Measurements from ENCODE around the gene RABGAP1L.
"Not testable (repeated sequence)": the region's sequence is repeated elsewhere in the genome, so short reads cannot be mapped to it uniquely, and the experiment has no call there.

RABGAP1L gene

DNA sequence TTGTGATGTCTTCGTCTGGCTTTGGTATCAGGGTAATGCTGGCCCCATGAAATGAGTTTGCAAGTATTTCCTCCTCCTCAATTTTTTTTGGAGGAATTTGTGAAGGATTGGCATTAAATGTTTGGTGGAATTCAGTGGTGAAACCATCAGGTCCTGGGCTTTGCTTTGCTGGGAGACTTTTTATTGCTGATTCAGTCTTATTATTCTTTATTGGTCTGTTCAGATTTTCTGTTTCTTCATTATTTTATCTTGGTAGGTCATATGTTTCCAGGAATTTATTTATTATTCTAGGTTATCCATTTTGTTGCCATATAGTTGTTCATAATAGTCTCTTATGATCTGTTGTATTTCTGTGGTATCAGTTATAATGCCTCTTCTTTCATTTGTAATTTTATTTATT lies 126.7 kb downstream of the RABGAP1L start:
- no peak for DNase-seq (ENCODE audit: low read depth in 1 of 2, low spot score in 1 of 2)

DNA sequence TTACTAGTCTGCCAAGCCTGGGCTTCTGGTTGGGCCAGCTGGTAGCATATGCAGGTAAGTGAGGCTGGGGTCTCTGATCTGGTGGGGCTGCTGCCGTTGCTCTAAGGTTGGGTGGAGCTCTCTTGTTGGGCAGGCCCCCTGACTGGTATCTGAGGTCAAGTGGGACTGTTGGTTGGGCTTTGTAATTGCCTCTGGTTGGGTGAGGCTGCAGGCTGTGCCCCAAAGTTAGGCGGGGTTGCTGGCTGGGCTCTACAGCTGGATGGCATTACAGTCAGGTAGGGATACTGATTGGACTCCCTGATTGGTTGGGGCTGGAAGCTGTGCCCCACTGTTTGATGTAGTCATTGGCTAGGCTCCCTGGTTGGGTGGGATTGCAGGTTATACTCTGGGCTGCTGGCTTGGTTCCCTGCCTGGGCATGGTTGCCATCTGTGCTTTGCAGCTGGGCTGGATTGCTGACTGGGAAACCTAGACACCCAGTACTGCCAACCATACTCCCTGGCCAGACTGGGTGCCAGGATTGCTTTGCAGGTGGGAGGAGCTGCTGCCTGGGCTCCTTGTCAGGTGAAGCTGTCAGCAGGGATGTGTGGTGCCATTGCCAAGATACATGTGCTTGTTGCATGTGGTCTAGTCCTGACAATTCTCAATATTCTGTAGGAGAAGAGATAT lies 130.5 kb downstream of the RABGAP1L start:
- no peak for DNase-seq (ENCODE audit: low read depth in 1 of 2, low spot score in 1 of 2)

DNA sequence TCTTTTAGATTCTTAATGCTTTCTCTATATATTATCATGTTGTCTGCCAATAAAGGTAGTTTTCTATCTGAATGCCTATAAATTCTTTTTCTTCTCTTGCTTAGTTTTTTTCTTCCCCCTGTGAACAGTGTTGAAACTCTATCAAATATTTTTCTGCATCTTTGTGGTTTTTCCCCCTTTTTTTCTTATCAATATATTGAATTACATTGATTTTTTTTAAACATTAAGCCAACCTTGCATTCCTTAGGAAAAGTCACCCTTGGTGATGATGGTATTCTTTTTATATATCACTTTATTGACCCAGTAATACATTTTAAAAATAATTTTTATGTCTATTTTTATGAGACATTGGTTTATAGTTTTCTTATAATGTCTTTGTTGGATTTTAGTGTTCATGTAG lies 131.7 kb downstream of the RABGAP1L start:
- no peak for DNase-seq (ENCODE audit: low read depth in 1 of 2, low spot score in 1 of 2)

DNA sequence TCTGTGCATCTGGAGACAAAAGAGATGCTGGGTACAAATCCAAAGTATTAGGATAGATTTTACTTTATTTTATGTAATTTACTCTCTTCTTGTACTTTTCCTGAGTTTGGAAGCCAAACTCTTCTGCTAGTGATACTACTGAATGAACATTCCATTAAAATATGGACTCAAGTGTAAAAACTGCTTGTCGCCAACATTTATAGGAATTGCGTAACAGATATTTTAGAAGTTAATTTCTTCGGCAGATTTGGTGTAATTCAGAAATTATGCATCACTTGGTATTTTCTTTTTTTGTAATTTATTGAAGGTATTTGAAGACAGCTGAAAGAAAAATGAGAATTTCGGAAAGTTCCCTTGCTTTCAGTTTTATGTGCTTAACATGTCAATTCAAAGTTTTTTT lies 137.0 kb downstream of the RABGAP1L start:
- DNase-seq (ENCODE audit: low read depth in 1 of 2, low spot score in 1 of 2), result no peak

DNA sequence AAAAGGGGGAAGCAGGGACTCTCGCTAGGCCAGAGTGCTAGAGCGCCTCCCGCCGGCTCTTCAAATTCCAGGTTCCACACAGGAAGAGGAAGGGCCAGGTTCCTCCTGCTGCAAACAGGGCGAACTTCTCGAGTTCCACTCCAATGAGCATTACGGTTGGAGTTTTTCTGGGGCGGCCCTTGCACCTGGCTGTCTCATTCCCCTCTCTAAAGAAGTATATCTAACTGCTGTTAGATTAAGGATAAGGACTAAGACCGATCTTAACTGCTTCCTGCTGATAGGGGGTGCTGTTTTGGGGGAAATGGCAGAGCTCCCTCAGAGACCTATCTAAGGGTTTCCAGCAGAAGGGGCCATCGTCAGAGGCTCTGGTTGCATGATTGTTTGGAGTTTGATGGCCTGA lies 138.0 kb downstream of the RABGAP1L start:
- DNase-seq (ENCODE audit: low read depth in 1 of 2, low spot score in 1 of 2), result no peak

DNA sequence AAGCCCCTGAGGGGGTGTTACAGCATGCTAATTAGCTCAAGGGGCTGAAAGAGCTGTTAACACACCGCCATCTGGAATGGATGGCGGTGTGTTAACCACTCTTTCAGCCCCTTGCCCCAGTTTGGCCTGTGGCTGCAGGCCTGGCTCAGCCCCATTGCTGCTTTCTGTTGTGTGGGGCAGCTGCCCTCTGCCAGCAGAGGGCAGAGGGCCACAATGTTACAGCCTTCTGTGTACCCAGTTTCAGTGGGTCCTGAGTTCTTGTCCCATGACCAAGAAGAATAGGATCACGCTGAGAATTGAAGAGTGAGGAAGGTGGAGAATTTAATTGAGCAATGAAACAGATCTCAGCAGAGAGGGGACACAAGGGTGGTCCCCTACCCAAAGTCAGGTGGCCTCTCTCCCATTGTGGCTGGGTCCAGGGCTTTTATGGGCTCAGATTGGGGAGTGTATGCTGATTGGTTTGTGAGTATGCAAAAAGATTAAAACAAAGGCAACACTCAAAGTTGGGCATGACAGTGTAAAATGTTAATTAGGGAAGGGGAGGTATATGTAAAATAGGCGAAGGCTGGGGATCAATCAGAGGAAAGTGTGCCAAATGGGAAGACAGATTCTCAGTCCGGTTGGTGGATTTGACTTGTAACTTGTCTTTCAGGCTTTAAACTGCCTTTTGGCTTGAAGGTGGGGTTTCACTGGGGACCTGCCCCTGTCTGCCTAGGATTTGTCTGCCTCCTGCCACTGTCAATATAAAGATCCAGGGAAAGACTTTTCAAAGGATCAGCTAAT lies 142.2 kb downstream of the RABGAP1L start:
- no peak for DNase-seq (ENCODE audit: low read depth in 1 of 2, low spot score in 1 of 2)

DNA sequence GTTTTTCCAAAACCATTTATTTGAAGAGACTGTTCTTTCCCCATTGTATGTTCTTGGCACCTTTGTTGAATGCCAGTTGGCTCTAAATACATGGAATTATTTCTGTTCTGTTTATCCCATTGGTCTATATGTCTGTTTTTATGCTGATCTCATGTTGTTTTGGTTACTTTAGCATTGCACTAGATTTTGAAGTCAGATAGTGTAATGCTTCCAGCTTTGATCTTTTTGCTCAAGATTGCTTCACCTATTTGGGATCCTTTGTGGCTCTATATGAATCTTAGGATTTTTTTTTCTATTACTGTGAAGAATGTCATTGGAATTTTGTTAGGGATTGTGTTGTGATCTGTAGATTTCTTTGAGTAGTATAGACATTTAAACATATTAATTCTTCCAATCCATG lies 149.3 kb downstream of the RABGAP1L start:
- no peak for DNase-seq (ENCODE audit: low read depth in 1 of 2, low spot score in 1 of 2)

DNA sequence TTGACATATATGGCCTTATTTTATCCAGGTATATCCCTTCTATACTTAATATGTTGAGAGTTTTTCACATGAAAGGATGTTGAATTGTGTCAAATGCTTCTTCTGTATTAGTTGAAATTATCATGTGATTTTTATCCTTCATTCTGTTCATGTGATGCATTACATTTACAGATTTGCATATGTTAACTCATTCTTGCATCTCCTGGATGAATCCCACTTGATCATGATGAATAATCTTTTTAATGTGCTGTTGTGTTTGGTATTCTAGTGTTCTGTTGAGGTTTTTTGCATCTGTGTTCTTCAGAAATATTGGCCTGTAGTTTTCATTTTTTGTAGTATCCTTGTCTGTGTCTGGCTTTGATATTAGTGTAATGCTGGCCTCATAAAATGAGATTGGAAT lies 150.2 kb downstream of the RABGAP1L start:
- DNase-seq (ENCODE audit: low read depth in 1 of 2, low spot score in 1 of 2), result no peak

DNA sequence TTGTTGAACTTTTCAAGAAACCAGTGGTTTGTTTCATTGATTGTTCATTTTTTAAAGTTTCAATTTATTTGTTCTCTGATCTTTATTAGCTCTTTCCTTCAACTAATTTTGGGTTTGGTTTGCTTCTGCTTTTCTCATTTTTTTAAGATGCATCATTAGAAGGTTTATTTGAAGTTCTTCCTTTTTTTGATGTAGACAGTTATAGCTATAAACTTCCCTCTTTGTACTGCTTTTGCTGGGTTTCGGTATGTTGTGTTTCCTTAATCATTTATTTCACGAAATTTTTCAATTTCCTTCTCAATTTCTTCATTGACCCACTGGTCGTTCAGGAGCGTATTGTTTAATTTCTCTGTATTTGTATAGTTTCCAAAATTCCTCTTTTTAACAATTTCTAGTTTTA lies 155.1 kb downstream of the RABGAP1L start:
- no peak for DNase-seq (ENCODE audit: low read depth in 1 of 2, low spot score in 1 of 2)

DNA sequence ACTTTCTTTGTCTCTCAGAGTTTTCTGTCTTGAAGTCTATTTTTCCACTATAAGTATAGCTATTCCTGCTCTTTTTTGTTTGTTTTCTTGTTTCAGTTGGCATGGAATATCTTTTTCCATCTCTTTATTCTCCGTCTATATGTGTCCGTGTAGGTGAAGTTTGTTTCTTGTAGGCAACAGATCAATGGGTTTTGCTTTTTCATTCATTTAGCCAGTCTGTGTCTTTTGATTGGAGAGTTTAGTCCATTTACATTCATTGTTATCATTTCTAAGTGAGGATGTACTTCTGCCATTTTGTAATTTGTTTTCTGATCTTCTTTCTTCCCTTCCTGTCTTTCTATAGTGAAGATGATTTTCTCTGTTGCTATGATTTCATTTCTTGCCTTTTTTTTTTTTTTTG lies 155.9 kb downstream of the RABGAP1L start:
- DNase-seq (ENCODE audit: low read depth in 1 of 2, low spot score in 1 of 2), result no peak

DNA sequence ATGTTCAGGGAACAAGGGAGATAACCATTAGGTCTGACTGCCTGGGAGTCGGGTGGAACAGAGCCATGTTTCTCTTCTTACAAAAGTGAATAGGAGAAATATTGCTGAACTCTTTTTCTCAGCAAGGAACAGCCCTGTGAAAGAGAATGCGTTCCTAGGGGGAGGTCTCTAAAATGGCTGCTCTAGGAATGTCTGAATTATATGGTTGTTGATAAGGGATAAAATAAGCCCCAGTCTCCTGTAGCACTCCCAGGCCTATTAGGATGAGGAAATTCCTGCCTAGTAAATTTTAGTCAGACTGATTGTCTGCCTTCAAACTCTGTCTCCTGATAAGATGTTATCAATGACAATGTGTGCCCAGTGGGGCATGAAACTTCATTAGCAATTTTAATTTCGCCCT lies 161.6 kb downstream of the RABGAP1L start:
- DNase-seq (ENCODE audit: low read depth in 1 of 2, low spot score in 1 of 2), result not testable (repeated sequence)

DNA sequence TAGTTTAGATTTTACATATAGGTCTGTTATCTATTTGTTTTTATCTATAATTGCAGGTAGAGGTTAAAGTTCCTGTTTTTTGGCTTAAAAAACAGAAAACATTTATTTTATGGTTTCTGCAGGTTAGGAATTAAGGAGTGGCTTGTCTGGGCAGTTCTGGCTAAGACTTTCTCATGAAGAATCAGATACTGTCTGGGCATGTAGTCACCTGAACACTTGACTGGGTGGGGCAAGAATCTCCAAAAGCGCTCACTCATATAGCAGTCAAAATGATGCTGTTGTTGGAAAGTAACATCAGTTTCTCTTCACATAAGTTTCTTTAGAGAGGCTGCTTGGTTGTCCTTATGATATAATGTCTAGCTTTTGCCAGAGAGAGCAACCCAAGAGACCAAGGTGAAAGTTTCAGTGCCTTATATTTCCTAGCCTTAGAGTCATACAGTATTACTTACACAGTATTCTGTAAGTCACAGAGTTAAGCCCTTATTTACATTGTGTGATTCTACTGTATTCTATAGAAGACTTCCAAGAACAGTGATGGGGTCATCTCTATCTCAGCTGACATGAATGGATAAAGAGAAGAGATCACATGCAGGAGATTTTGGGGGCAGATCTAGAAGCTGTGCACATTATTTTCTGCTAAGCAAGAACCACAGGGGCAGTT lies 163.0 kb downstream of the RABGAP1L start:
- DNase-seq (ENCODE audit: low read depth in 1 of 2, low spot score in 1 of 2), result no peak

DNA sequence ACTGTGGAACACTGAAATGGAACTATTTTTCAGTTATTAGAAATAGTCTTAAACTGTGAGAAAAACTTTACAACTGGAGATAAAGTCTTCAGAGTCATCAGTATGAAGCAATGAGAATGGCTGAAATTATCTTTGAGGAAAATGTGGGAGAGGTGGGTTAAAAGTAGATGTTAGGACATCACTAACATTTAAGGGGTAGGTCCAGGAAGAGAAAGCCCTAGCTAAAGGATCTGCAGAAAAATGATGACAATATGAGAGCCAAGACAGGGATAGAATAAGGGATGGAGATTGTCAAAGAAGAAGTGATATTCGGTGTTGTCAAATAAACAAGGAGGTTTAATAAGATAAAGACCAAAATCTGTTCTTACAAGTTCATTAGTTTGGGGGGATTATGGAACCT lies 165.2 kb downstream of the RABGAP1L start:
- DNase-seq (ENCODE audit: low read depth in 1 of 2, low spot score in 1 of 2), result no peak

DNA sequence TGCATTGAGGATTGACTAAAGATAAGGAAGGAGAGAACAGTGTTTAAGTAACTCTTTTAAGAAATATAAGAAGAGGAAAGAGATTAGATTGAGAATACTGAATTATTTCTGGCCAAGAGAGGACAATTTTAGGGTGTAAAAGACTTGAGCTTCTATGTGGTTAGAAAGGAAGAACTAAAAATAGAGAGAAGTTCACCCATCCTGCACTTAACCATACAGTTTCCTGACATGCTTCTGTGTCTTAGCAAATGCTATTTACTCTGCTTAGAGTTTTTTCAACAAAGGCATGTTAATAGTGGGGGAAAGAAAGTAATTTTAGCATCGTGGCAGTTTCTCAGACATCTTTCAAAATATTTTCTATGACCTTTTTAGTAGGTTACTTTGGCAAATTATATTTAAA lies 165.6 kb downstream of the RABGAP1L start:
- DNase-seq (ENCODE audit: low read depth in 1 of 2, low spot score in 1 of 2), result no peak

DNA sequence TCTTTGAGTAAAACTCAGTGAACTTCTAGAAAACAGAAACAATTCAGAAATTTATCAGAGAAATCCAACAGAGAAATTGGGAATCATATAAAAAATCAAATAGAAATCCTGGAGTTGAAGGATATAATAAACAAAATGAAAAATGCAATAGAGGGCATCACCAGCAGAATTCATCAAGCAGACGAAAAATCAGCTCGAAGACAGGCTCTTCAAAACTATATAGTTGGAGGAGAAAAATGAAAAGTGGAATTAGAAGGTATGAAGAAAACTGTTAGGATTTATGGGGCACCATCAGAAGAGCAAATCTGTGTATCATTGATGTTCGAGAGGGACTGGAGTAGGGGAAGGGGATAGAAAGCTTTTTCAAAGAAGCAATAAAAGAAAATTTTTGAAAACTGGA lies 167.0 kb downstream of the RABGAP1L start:
- DNase-seq (ENCODE audit: low read depth in 1 of 2, low spot score in 1 of 2), result no peak

DNA sequence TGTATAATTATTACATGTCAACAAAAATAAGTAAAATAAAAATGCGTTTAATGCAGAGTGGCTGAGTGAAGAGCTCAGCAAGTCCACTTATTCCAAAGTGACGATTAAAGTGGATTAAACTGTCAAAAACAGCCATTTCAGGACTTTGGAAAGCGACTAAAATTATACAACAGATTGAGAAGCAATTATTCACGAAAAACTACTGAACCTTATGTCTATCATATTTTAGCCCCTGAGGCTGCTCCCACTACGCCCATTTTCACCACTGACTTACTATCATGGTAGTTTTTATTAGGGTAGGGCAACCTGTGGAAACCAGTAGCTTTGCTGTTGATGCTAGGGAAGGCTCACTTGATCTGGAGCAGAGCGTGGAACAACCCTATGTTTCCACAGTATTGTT lies 174.1 kb downstream of the RABGAP1L start:
- DNase-seq (ENCODE audit: low read depth in 1 of 2, low spot score in 1 of 2), result no peak

DNA sequence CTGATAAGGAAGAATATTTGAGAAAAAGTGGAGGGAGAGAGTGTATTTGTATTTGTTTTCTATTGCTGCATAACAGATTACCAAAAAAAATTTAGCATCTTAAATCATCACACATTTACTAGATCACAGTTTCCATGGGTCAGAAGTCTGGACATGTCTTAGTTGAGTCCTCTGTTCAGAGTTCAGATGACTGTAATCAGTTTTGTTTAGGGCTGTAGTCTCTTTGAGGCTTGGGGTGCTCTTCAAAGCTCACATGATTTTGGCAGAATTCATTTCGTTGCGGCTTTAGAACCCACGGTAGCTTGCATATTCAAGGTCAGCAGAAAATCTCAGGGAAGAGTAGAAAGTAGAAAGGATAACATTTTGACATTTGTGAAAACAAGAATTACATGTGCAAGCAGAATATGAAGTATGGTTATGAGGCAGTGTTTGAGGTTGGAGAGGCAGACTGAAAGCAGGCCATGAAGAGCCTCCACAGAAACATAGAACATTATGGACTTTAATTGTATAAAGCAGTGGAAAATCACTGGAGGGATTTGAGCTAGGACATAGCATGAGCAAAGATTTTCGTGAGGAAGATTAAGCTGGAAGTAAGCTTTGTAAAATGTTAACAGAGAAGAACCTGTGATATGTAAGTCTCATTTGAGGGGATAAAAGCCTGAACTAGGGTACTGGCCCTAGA lies 177.8 kb downstream of the RABGAP1L start:
- DNase-seq (ENCODE audit: low read depth in 1 of 2, low spot score in 1 of 2), result no peak

DNA sequence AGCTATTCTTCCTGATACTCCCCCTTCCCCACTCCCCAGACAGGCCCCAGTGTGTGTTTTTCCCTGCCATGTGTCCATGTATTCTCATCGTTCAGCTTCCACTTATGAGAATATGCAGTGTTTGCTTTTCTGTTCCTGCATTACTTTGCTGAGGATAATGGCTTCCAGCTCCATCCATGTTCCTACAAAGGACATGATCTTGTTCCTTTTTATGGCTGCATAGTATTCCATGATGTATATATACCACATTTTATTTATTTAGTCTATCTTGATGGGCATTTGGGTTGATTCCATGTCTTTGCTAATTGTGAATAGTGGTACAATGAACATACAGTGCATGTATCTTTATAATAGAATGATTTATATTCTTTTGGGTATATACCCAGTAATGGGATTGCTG lies 181.1 kb downstream of the RABGAP1L start:
- not testable (repeated sequence) for DNase-seq (ENCODE audit: low read depth in 1 of 2, low spot score in 1 of 2)

DNA sequence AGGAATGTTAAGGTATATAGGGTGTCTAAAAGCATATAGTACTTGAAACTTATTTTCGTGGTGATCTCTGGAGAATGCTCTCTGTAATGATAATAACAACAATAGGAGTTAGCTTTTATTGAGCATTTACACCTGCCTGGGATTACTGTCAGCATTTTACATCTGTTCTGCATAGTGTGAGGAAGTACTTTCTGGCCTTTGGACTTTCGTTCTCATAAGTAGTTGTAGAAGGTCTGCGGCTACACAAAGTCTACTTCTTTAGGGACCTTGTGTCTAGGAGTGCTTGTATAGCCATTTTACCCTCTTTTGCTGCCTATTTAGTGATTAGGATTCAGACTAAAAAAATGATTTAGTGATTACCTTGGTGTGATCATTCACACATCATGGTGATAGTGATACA lies 184.8 kb downstream of the RABGAP1L start:
- DNase-seq (ENCODE audit: low read depth in 1 of 2, low spot score in 1 of 2), result no peak

DNA sequence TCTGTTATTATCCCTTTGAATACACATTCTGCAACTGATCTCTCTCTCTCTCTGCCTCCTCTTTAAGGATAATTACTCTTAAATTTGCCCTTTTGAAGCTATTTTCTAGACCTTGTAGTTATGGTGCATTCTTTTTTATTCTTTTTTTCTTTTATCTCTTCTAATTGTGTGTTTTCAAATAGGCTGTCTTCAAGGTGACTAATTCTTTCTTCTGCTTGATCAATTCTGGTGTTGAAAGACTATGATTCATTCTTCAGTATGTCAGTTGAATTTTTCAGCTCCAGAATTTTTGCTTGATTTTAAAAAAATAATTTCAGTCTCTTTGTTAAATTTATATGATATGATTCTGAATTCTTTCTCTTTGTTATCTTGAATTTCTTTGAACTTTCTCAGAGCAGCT lies 192.8 kb downstream of the RABGAP1L start:
- no peak for DNase-seq (ENCODE audit: low read depth in 1 of 2, low spot score in 1 of 2)

DNA sequence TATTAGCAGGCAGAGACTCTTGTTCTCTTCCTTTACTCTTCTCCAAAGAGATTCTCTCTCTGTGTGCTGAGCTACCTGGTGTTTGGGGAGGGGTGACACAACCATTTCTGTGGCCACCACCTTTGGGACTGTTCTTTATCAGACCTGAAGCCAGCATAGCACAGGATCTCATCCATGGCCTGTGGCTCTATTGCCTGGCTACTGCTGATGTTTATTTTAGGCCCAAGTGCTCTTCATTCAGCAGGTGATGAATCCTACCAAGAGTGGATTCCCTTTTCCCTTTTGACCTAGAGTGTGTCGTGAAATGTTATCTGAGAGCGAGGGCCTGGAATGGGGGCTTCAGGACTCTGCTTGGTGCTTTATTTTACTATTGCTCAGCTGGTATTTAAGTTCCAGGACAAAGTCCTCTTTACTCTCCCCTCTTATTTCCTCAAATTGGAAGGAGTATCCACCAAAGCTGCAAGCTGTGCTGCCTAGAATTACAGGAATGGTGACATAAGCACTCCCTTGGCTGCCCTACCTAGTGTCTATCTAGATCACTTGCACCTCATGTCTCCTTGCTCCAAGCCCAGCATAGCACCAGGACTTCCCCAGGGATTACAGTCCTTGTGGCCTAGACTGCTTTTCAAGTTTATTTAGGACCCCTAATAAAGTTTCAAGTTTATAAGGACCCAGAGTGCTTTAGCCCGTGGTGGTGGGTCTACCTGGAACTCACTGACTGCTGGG lies 193.7 kb downstream of the RABGAP1L start:
- no peak for DNase-seq (ENCODE audit: low read depth in 1 of 2, low spot score in 1 of 2)
